Spleen (tissue), 7 donors: ENCODE data around the gene PACSIN2.

ENCODE experiments used
- CTCF ChIP-seq, 11 experiments: fragments of 200-600 bp in 7 of 11; fragments of 450-650 bp in 4 of 11; sonication (generic) in 4 of 11; IDR thresholded peaks in 8 of 11; conservative IDR thresholded peaks in 3 of 11; 1 replicate in 7 of 11; 2 replicates in 4 of 11; pipeline versions ENCODE4 v1.4.0 to v1.8.0; 2016 to 2021; ENCODE audit warnings: antibody characterized with exemption in 11 of 11, inconsistent platforms in 4 of 11, mild to moderate bottlenecking in 1 of 11
- POLR2A ChIP-seq, 3 donors: fragments of 450-650 bp; IDR thresholded peaks; one replicate each; pipeline ENCODE4 v1.5.1; 2017; ENCODE audit warnings: antibody characterized with exemption in 3 of 3, mild to moderate bottlenecking in 1 of 3
- donor health status: DM: no; HTN: no; CAD: no; lungs with moderate emphysema.
- donor health status: DM: no; HTN: no; CAD: no.
- donor health status: DM: no; HTN: no; CAD: no.

- no peak for TF ChIP-seq CTCF (IDR thresholded peaks at IDR 0.05 in 8 of 11, conservative IDR thresholded peaks at IDR 0.05 in 3 of 11)
- no peak for TF ChIP-seq POLR2A (IDR thresholded peaks at IDR 0.05)
These were observed 141.6 kb downstream of the PACSIN2 start for GRCh38 chr22:42873356-42873755.
